Uterus (tissue), 2 donors: ENCODE data around the gene ZBTB8A.

Source experiments
- POLR2A ChIP-seq, 2 donors: fragments of 450-650 bp; IDR thresholded peaks; one replicate each; pipeline ENCODE4 v1.6.1; 2016; ENCODE audit warnings: antibody characterized with exemption in 2 of 2, mild to moderate bottlenecking in 1 of 2, moderate library complexity in 1 of 2
- TF ChIP-seq, protein P1 (sequence below), 4 experiments: fragments of 200-600 bp in 2 of 4; fragments of 450-650 bp in 2 of 4; sonication (generic) in 2 of 4; IDR thresholded peaks; one replicate each; pipeline ENCODE4 v1.5.1; 2016 to 2019; ENCODE audit warnings: antibody characterized with exemption in 4 of 4, mild to moderate bottlenecking in 2 of 4, moderate library complexity in 1 of 4

DNA sequence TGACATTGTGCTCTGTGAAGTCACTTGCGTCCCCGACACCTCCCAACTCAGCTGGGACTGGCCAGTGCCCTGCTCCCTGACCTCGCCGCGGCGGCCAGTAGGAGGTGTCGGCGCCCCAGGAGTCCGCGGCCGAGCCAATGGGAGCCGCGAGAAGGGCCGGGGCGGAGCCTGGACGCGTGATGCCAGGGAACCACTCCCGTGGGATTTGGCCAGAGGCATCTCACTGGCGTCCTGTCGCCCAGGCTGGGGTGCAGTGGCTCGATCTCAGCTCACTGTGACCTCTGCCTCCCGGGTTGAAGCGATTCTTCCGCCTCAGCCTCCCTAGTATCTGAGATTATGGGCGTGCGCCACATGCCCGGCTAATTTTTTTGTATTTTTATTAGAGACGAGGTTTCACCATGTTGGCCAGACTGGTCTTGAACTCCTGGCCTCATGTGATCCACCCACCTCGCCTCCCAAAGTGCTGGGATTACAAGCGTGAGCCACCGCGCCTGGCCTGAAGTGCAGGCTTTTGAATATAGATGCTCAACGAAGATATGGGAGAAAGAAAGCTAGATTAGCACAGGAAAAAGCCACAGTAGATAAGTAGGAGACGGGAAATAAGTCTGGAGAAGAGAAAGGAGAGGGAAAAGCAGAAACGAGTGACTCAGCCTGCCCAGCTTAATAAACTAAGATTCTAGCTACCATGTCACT, 73.1 kb downstream of the ZBTB8A start:
- TF ChIP-seq, protein P1, sequence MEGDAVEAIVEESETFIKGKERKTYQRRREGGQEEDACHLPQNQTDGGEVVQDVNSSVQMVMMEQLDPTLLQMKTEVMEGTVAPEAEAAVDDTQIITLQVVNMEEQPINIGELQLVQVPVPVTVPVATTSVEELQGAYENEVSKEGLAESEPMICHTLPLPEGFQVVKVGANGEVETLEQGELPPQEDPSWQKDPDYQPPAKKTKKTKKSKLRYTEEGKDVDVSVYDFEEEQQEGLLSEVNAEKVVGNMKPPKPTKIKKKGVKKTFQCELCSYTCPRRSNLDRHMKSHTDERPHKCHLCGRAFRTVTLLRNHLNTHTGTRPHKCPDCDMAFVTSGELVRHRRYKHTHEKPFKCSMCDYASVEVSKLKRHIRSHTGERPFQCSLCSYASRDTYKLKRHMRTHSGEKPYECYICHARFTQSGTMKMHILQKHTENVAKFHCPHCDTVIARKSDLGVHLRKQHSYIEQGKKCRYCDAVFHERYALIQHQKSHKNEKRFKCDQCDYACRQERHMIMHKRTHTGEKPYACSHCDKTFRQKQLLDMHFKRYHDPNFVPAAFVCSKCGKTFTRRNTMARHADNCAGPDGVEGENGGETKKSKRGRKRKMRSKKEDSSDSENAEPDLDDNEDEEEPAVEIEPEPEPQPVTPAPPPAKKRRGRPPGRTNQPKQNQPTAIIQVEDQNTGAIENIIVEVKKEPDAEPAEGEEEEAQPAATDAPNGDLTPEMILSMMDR (IDR thresholded peaks at IDR 0.05): peak; percentile 23 to 41 (median 32)
- peak in 1 of 2 donors; percentile 26 for TF ChIP-seq POLR2A (IDR thresholded peaks at IDR 0.05)
